NCI-H1436 treated with DMSO at 0.1 percent for 48 hours (cell line): Measurements from ENCODE around the gene SMIM30.
"Not testable (repeated sequence)": the region's sequence is repeated elsewhere in the genome, so short reads cannot be mapped to it uniquely, and the experiment has no call there.

Experiments used
- DNase-seq: peaks from one replicate; lab custom pipeline; 2025; lab: John Stamatoyannopoulos, UW

SMIM30 gene, protein sequence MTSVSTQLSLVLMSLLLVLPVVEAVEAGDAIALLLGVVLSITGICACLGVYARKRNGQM

DNA sequence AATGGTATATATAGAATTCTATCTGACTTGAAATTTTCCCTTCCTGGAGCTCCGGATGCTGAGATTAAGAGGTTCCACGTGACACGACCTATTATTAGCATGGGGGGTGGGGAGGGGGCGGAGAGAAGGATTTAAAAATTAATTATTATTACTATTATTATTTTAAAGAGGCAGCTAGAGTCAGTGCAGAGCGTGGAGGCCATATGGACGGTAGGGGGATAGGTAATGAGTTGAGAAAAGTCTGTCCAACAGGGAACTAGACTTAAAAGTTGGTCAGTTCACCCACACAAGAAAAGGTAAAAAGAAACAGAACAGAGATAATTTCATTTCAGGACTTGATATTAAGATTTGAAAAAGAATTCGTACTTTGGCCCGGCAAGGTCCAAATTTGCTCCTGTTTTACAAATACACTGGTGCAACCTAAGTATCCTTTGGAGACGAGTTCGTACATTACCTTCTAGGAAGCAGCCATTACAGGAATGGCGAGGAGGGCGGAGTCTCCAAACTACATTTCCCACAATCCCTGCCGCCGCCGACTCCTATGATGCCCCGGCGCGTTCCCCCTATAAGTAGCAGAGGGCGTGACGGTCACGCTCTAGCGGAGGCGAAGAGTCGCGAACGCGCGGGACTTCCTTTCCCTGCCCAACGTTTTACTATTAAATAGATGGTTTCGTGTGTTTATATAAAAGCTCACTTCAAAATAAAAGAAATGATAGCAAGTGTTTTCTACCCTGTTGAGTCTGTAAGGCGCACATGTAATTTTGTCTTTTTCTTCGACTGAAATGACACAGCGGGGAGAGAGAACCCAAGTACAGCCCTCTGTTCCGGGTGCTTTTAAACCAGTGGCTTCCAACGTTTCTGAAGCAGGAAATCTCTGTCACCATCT, at the start of gene SMIM30:
Gene SMIM30, minus strand, starts transcription at position 481 of the 886 bp plus-strand sequence. CDS start 976 bp downstream, outside the sequence.
- peak; percentile 63 for DNase-seq

DNA sequence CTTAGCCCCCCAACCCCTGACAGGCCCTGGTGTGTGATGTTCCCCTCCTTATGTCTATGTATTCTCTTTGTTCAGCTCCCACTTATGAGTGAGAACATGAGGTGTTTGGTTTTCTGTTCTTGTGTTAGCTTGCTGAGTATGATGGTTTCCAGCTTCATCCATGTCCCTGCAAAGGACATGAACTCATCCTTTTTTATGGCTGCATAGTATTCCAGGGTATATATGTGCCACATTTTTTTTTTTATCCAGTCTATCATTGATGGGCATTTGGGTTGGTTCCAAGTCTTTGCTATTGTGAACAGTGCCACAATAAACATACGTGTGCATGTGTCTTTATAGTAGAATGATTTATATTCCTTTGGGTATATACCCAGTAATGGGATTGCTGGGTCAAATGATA, 47.8 kb upstream of the SMIM30 start:
- not testable (repeated sequence) for DNase-seq

DNA sequence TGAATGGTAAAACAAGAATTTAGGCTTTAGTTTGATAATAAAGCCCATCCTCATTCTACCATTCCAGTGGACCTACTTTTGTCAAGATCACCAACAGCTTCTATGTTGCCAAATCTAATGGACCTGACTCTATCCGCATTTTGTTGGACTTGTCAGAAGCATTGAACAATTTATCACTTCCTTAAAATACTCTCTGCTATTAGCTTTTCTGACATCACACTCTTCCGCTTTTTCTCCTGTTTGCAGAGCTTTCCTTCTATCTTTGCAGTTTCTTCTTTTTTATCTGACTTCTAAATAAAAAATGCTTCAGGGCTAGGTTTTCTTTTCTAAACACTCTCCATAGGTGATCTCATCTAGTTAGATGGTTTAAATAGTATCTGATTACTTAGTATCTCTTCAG, 42.7 kb upstream of the SMIM30 start:
- no peak for DNase-seq

DNA sequence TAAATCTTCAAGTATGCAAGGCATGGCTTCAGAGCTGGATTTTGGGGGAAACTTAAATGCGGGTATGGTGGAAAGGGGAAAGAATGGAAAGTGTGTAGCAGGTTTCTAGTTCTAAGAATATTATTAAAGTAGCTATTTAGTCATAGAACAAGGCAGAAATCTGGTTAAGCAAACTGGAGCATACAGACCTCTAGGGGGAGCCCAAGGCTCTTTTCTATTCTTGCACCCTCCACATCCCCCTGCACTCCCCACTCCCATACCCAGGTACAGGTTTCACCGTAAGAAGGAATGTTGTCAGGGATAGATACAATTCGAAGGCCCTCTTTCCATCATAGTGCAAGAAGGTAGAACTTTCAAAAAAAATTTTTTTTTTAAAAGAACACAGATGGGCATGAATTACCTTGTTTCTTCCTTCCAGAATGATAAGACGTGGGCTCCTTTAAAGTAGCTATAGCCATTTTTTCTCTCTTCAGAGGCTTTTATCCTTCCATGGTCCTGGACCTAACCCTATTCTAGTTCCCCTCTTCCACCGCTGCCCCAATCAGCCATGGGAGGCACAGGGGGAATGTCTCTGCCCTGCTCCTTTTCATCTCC, 41.5 kb upstream of the SMIM30 start:
- DNase-seq, result peak; percentile 17

DNA sequence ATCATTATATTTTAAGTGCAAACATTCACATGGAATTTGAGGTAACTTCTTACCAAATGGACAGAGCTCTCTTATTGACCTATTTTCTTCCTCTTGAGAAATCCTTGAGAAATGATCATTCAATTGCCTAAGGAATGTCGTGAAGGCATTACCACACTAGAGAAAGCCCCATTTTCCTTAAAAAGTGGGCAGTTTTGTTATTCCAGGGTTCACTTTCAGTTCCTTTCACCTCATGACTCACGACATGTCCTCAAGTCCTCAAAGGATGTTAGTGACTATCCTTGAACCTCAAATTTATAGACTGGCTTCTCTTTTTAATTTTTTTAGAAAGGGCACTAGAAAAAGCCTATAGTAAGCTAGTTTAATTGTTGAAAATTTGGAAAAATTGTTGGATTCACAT, 40.4 kb upstream of the SMIM30 start:
- DNase-seq, result no peak

DNA sequence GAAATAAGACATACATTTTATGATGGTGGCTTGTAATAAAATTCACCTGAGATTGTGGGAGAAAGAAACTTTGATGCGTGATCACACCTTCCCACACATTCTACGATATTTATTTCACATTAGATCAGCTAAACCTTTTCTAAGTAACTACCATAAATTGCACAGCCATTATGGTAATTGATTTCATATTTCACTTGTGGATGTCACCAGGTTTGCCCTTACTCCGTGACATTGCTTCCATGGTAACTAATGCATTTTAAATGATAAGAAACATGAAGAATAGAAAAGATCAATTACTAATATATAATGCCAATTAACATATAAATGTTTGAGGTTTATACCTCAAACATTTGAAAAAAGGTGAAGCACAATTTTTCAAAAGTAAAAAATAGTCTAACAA, 35.8 kb upstream of the SMIM30 start:
- no peak for DNase-seq

DNA sequence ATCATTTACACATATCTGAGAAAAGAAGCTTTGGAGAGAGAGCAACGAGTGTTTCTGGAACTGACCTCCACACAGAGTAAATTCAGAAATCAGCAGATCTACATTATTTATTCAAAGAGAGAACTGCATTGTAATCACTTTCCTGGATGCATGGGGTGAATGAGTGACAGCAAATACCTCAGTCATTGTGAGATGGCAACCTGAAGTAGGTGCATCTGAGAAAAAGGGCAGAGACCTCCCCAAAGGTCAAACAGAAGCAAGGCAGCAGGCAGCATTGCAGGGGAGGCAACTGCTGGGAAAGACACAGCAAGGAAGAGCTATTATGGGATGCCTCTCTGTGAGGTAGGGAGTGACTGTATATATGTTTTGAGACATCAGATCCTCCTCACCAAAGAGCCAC, 26.5 kb upstream of the SMIM30 start:
- DNase-seq, result no peak

DNA sequence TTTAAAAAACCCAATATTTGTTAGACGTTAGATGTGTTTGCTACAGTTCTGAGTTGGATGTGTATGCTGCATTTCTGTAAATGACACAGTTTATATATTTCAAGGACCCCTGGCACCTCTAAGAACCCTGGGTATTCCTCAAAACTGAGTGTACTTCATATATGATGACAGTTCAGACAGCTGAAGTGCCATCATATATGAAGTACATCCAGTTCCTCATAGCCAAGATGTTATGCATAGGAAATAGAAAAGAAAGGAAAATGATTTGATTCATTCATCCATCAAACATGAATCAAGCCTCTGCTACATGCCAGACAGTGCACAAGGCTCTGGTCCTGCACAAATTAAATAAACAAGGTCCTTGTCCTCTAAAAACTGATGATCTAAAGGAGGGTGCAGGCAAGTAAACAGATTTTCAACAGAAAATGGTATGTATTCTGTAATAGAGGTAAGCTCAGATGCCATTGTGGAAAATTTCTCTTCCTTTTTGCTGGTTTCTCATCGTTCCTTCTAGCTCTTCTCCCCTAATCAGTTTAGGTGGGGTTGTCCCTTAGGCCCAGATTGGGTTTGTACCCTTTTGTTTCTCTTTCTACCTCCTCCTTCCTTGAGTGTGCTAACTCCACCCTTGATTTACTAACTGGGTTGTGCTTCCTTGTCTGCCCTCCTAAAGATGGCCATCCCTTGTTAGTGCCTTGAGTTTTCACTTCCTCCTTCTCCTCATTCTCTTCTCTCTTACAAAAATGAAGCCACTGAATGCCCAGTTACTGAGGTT, 25.3 kb upstream of the SMIM30 start:
- DNase-seq, result no peak

DNA sequence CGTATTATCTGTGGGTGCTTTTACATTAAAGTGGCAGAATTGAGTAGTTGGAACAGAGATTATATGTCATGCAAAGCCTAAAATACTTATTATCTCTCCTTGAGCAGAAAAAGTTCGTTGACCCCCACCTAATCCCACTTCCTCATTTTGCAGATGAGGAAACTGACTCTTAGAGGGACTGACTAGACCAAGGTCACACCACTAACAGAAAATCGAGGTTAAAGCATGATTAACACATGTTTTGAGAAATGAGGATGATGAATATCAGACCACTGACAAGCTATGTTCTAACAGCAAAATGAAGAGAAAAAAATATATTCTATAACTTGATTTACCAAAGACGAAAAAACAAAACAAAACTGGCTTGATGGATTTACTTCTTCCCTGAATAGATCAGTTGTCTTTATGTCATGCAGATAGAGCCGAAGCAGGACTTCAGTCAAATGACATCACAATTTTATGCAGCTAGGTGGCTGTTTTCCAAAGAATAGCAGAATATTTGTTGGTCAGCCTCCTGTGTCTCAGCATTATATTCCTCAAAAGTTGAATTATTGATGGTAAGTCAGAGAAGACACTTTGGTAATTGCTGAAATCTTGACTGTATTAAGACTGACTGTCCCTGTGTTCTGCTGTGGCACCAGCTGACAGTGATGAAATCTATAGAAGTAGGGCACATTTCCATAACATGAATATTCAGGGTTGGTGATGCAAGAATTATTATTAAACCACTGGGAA, 24.2 kb upstream of the SMIM30 start:
- DNase-seq, result no peak

DNA sequence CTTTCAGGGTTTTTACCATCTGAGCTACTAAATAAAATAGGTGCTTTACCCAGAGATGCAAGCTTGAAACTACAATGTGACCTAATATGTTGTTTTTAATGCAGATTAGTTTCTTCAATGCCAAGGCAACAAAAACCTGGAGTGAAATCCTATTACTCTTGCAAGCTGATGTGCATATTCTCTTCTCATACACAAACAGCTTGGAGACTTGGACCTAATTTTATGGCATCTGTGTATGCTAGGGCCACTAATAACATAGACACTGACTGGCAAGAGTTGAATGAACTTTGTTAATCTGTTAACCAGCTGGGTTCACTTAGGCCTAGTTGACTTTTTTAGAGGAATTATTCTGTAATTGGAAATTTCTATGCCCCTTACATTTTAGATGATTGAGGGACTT, 23.4 kb upstream of the SMIM30 start:
- no peak for DNase-seq

DNA sequence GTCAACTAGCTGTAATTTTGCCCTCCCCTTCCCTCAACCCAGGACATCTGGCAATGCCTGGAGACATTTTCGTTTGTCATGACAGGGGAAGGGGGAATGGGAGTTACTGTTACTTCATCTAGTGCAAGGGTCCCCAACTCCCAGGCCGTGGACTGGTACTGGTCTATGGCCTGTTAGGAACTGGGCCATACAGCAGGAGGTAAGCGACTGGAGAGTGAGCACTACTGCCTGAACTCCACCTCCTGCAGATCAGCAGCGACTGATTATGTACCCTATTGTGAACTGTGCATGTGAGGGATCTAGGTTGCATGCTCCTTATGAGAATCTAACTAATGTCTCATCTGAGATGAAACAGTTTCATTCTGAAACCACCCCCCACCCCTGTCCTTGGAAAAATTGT, 22.6 kb upstream of the SMIM30 start:
- no peak for DNase-seq

DNA sequence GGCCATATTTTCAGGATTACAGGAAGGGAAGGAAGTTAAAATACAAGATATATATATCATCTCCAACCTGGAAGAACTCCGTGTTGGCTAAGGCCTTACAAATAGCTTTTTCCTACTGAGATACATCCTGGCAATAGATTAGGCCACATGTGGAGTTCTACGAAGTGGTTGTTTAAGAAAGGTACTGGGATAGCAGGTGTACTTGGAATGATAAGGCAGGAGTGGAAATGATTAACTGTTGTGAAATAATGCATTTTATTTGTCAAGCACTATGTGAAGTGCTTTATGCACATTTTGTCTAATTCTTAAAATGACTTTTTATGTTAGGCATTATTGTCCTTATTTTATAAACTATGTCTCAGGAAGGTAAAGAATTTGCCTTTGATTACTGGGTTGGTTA, 18.9 kb upstream of the SMIM30 start:
- no peak for DNase-seq

DNA sequence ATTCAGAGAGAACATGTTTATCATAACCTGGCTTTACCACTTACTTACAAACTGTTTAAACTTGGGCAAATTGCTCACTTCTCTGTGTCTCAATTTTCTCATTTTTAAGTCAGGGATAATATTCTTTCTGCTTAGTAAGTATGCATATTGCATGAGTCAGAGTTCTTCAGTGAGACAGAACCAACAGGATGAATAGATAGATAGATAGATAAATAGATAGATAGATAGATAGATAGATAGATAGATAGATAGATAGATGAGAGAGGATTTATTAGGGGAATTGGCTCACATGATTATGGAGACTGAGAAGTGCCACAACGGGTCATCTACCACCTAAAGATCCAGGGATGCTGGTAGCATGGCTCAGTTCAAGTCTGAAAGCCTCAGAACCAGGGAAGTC, 15.7 kb upstream of the SMIM30 start:
- no peak for DNase-seq

DNA sequence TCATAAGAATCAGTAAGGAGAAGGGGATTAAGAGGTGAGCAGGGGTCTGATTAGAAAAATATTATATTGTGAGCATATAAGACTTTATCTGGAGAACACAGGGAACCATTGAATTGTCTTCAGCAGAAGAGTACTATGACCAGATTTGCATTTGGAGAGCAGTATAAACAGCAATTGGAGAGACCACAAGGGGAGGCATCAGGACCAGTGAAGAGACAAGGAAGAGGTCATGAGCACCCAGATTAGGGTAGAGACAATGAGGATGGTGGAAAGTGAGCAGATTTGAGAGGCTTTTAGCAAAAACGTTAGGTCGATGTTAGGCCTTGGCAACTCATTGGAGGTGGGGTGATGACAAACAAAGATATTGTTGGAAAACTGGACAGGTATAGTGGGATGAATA, 13.0 kb upstream of the SMIM30 start:
- no peak for DNase-seq

DNA sequence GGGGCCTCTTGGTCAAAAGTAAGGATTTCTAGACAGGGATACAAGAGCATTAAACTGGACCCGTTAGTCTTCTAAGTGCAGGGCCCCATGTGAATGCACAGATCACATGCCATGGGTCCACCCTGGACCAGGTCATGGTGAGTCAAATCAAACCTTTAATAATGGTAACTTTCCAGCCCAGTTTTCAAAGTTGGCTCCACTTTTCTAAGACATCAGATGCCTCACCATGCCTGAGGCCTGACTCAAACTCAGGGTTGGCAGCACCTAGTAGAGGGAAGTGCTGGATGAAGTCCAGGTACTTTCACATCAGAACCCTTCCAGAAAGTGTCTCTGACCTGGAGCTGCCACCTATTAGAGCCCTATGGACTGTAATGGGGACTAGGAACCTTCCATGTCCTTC, 9.7 kb upstream of the SMIM30 start:
- DNase-seq, result no peak

DNA sequence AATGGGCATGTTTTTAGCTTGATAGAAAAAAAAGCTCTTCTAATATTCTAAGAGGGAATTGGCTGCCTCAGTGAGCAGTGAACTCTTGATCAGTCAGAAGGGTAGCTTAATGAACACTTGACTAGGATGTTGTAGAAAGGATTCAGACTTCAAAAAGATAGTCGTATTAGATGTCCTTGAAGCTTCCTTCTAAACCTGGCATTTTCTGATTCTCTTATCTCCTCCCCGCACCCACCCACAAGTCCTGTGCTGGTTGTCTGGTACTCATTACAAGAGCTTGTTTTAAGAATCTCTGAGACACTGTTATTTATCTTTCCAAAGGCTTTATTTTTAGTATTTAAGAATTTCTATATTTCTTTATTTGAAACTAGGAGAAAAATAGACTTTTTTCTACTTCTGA, 7.4 kb upstream of the SMIM30 start:
- DNase-seq, result no peak

DNA sequence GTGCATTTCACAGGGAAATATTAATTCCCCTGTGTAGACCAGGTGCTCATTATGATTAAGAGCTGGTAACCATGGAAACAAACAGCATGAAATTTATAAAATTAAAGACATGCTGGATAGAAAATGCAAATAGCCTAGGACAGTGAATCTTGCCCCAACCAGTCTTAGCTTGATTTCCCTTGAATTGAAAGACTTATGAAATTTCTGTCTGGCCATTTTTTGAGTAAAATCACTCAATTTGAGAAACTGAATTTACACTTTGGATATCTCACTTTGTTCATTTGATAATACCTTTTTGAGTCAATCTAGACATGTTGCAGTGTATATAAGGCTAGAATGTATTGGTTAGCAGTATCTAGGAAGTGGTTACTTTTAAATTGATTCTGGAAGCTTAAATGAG, 4.4 kb upstream of the SMIM30 start:
- no peak for DNase-seq

DNA sequence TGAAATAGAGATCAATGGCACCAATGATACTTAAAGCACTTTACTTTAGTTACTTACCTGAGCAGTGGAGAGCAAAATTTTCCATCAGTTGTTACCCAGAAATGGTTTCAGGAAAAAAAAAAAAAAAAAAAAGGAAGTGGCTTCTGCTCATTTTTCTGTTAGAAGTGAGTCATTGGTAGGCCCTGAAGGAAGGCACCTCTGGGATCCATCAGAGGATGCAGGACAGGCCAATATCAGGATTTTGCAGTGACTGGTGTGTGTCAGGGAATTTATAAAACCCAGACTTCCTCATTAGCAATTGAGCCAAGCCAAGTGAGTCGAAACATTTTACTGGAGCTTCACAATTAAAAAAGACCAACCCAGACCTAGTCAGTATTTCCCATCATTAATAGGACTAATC, 2.3 kb upstream of the SMIM30 start:
- no peak for DNase-seq

DNA sequence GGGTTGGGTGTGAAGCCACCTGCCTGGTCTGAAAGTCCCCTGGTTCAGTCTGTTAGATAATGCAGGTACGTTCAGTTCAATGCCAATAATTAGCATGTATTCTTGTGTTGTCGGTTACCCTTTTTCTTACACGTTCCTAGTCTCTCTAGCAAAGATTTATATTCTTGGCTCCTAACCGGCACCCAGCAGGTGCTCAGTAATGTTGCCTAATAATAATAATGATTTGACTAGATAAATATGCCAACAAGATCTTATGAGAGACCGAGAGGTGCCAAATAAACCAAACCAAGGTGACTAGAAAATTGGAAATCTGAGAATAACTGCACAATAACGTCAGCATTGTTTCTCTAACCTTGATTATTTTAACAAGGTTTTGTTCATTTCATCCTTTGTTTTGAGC, 1.1 kb upstream of the SMIM30 start:
- no peak for DNase-seq

DNA sequence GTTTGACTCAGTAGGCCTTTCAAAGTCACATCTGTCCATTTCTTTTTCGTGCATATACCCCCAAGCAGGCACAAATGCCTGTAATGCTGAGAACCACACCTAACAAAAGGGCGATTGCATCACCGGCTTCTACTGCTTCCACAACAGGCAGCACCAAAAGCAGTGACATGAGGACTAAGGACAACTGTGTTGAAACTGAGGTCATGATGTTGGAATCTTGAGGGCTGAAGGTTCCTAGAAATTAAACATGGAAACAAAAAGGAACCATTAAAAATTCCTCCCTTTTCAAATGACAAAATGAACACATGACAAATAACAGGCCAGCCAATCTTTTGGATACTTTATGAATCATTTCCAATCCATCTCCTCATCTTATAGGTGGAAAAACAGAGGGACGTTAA, 980 bp downstream of the SMIM30 start:
- DNase-seq, result not testable (repeated sequence)

DNA sequence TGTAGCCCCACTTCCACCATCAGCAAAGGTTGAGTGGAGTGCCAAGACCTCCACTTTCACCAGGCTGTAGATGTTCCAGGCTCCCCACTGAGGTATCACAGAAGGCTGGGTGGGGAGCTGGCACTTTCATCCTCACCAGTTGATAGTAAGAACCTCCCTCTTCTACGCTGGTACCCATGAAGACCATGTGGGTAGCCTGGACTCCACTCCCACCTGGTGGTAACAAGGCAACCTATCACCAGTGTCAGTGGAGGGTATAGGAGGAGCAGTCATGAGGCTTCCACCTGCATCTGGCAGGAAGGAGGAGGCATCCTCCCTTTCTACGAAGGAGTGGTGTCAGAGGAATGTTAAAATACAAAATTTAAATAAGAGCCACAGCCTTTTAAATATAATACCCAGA, 4.4 kb downstream of the SMIM30 start:
- DNase-seq, result no peak

DNA sequence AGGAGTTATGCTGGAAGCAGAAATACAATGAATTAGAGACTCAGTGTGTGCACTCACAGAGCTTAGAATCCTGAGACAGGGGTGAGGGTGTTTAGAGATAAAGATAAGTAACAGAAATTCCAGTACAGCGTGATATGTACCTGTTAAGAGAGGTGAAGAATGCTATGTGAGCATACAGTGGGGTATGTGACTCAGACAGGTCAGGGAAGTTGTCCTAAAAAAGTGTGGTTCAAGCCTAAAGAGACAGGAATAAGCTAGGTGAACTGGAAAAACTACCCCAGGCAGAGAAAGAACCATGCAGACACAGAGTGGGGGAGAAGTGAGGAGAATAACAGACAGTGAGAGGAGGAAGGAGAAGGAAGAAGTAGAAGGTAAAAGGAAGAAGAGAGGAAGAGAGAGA, 8.6 kb downstream of the SMIM30 start:
- no peak for DNase-seq
